ENCODE measurements around the gene MAML2. TPM values are rescaled to one million over a fixed set of nuclear protein-coding genes. Genes with fewer than 3 reads are reported as not detected.
A peak's percentile ranks its signal among the peaks of the same experiment; 100 is the strongest.

The MAML2 gene
- polyA plus RNA-seq, 1 of the 3 experiments (the other 2 are of a cell fraction), result 20.1 TPM

DNA sequence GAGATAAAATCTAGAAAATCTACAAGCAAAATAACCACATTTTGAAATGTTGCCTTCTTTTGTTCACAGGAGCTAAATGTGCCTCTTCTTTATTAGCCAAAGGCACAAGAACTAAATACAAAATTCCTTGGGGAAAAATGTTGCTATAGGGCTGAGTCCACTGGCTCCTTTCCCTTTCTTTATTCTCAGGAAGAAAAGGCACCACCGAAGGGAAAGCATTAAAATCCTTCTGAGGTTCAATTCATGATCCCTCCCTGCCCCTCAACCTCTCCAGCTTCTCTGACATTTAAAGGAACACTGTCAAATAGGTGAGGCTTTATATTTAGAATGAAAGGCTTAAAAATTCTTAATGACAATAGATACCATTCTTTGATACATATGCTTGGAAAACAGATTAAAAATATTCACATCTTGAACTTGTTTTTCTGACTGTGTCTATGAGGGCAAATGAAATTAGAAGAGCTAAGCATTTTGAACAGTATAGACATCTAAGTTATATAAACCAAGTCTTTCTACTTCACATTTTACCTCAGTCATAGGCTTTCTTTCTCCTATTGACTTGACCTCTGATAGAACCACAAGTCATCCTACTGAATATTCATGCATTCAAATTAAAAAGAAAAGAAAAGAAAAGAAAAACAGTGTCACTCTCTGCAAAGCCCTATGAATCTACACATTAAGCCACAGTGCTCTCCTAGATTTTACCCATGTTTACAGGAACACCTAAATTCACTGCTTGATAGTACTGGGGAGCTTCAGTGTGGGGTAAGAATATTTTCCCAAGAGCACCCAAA lies 148.2 kb downstream of the MAML2 start:
- no peak overlapping the region for H3K27ac ChIP-seq (ENCODE audit: low read depth in 2 of 2, low read length in 1 of 2)
- no peak overlapping the region for H3K9ac ChIP-seq
- no peak for DNase-seq
- no peaks in the 10 kb centered on the region for H4K20me1 ChIP-seq (ENCODE audit: insufficient read depth)
- no peak overlapping the region for H3K4me3 ChIP-seq (ENCODE audit: low read depth in 2 of 2, low read length in 1 of 2)
- H3K36me3 ChIP-seq (replicated peaks in 1 of 2; ENCODE audit: control insufficient read depth in 1 of 2, insufficient read depth in 2 of 2, low read length in 1 of 2), result peaks cover 0 to 4% of the 10 kb centered on the region in 2 experiments
- H2AFZ ChIP-seq (ENCODE audit: low read depth), result no peak overlapping the region
- H3K4me1 ChIP-seq (ENCODE audit: control insufficient read depth in 1 of 2, insufficient read depth in 2 of 2, low read depth in 1 of 2, low read length in 1 of 2), result peaks cover 0 to 47% of the 10 kb centered on the region in 2 experiments; a peak in 3 of 4 replicates
- H3K9me3 ChIP-seq, result no peaks in the 10 kb centered on the region
- H3K79me2 ChIP-seq (ENCODE audit: insufficient read depth), result peaks cover 85% of the 10 kb centered on the region
- WGBS (ENCODE audit: low lambda C conversion rate), result 74% methylated on average over 1 of the region's 1 CpG
- no peaks in the 10 kb centered on the region for H3K9me2 ChIP-seq
- H3F3A ChIP-seq (replicated peaks; ENCODE audit: insufficient read depth), result peaks cover 17% of the 10 kb centered on the region
- 0 out of 2 replicates have a peak overlapping the region, but pooled peaks have one; percentile 8 for H3K4me2 ChIP-seq
- ChIA-PET CTCF (interaction anchor here (1.7 kb wide), 1 partner anchor 49 kb away, joined by 6 read pairs; no protein-coding TSS in a partner anchor), POLR2A (no interaction called here)
- TF ChIP-seq MEF2A (IDR thresholded peaks at IDR 0.05; ENCODE audit: borderline replicate concordance, low read depth), result no peak
- no peak for TF ChIP-seq SIN3A (IDR thresholded peaks at IDR 0.05; ENCODE audit: borderline replicate concordance, low read depth, low read length)
- TF ChIP-seq SMC3 (IDR thresholded peaks at IDR 0.05; ENCODE audit: low read depth, low read length), result no peak
- TF ChIP-seq FOXJ3 (CRISPR knock-in tag; IDR thresholded peaks at IDR 0.05), result no peak
- H3K27me3 ChIP-seq (ENCODE audit: insufficient read depth), result no peaks in the 10 kb centered on the region

DNA sequence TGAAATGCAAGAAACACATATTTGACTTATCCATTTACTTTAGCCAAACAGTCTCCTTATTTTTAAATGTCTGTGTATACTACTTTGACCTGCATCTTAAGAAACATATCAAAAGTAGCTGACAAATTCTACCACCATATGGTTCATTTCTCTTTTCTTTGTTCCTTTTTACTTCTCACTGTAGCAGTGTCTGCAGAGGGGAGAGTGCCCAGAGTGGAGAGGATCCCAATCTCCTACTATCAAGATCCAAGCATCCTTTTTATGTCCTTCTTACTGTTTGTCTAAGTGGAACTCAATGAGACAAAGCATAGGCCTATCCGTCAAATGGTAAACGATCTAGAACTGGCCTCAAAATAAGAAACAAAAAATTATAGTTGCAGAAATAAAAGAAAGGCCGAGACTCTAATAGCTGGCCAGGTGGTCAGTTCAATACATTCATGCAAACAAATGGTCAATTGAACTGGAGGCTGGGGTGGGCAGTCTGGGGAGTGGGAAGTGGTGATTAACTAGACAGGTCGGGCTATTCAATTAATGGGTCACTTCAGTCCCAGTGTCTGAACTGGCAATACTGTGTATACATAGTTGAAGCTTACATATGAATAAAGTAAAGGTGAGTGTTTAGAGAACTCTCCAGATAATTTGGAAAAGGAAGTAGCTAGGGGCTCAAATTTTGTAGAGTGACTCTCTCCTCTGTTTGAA lies 149.1 kb downstream of the MAML2 start:
- DNase-seq, result no peak
- Histone ChIP-seq H3K27ac (ENCODE audit: low read depth in 2 of 2, low read length in 1 of 2) (no peak overlapping the region), H3K79me2 (ENCODE audit: insufficient read depth) (peaks cover 84% of the 10 kb centered on the region), H3F3A (replicated peaks; ENCODE audit: insufficient read depth) (peaks cover 19% of the 10 kb centered on the region), H3K36me3 (replicated peaks in 1 of 2; ENCODE audit: control insufficient read depth in 1 of 2, insufficient read depth in 2 of 2, low read length in 1 of 2) (peaks cover 0 to 4% of the 10 kb centered on the region in 2 experiments), H3K9me2 (no peaks in the 10 kb centered on the region), H3K9me3 (no peaks in the 10 kb centered on the region), H2AFZ (ENCODE audit: low read depth) (no peak overlapping the region), H3K27me3 (ENCODE audit: insufficient read depth) (no peaks in the 10 kb centered on the region), H3K4me1 (ENCODE audit: control insufficient read depth in 1 of 2, insufficient read depth in 2 of 2, low read depth in 1 of 2, low read length in 1 of 2) (peaks cover 0 to 50% of the 10 kb centered on the region in 2 experiments; a peak in 3 of 4 replicates), H3K4me3 (ENCODE audit: low read depth in 2 of 2, low read length in 1 of 2) (no peak overlapping the region), H3K4me2 (0 out of 2 replicates have a peak overlapping the region, but pooled peaks have one; percentile 8), H4K20me1 (ENCODE audit: insufficient read depth) (no peaks in the 10 kb centered on the region), H3K9ac (no peak overlapping the region)
- TF ChIP-seq, protein P1, sequence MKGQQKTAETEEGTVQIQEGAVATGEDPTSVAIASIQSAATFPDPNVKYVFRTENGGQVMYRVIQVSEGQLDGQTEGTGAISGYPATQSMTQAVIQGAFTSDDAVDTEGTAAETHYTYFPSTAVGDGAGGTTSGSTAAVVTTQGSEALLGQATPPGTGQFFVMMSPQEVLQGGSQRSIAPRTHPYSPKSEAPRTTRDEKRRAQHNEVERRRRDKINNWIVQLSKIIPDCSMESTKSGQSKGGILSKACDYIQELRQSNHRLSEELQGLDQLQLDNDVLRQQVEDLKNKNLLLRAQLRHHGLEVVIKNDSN (IDR thresholded peaks at IDR 0.05; ENCODE audit: borderline replicate concordance, low read depth), result no peak
- TF ChIP-seq TEAD4 (IDR thresholded peaks at IDR 0.05; ENCODE audit: borderline replicate concordance, insufficient read depth), result no peak
- TF ChIP-seq, protein P2, sequence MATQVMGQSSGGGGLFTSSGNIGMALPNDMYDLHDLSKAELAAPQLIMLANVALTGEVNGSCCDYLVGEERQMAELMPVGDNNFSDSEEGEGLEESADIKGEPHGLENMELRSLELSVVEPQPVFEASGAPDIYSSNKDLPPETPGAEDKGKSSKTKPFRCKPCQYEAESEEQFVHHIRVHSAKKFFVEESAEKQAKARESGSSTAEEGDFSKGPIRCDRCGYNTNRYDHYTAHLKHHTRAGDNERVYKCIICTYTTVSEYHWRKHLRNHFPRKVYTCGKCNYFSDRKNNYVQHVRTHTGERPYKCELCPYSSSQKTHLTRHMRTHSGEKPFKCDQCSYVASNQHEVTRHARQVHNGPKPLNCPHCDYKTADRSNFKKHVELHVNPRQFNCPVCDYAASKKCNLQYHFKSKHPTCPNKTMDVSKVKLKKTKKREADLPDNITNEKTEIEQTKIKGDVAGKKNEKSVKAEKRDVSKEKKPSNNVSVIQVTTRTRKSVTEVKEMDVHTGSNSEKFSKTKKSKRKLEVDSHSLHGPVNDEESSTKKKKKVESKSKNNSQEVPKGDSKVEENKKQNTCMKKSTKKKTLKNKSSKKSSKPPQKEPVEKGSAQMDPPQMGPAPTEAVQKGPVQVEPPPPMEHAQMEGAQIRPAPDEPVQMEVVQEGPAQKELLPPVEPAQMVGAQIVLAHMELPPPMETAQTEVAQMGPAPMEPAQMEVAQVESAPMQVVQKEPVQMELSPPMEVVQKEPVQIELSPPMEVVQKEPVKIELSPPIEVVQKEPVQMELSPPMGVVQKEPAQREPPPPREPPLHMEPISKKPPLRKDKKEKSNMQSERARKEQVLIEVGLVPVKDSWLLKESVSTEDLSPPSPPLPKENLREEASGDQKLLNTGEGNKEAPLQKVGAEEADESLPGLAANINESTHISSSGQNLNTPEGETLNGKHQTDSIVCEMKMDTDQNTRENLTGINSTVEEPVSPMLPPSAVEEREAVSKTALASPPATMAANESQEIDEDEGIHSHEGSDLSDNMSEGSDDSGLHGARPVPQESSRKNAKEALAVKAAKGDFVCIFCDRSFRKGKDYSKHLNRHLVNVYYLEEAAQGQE (IDR thresholded peaks at IDR 0.05; ENCODE audit: low read depth, low read length), result no peak
- TF ChIP-seq GATA2 (CRISPR knock-in tag; IDR thresholded peaks at IDR 0.05), result no peak
- TF ChIP-seq MEF2A (IDR thresholded peaks at IDR 0.05; ENCODE audit: borderline replicate concordance, low read depth), result no peak
- TF ChIP-seq FOSL2 (IDR thresholded peaks at IDR 0.05; ENCODE audit: borderline replicate concordance, low read depth), result no peak
- TF ChIP-seq, protein P3, sequence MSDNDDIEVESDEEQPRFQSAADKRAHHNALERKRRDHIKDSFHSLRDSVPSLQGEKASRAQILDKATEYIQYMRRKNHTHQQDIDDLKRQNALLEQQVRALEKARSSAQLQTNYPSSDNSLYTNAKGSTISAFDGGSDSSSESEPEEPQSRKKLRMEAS (IDR thresholded peaks at IDR 0.05; ENCODE audit: low read depth), result no peak
- no peak for TF ChIP-seq RXRA (IDR thresholded peaks at IDR 0.05; ENCODE audit: borderline replicate concordance, low read depth)
- no peak for TF ChIP-seq ELF1 (IDR thresholded peaks at IDR 0.05)
- TF ChIP-seq FOXM1 (IDR thresholded peaks at IDR 0.05; ENCODE audit: low read depth), result no peak
- TF ChIP-seq, protein P4, sequence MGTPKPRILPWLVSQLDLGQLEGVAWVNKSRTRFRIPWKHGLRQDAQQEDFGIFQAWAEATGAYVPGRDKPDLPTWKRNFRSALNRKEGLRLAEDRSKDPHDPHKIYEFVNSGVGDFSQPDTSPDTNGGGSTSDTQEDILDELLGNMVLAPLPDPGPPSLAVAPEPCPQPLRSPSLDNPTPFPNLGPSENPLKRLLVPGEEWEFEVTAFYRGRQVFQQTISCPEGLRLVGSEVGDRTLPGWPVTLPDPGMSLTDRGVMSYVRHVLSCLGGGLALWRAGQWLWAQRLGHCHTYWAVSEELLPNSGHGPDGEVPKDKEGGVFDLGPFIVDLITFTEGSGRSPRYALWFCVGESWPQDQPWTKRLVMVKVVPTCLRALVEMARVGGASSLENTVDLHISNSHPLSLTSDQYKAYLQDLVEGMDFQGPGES (IDR thresholded peaks at IDR 0.05; ENCODE audit: low read depth, low read length), result no peak
- TF ChIP-seq, protein P5, sequence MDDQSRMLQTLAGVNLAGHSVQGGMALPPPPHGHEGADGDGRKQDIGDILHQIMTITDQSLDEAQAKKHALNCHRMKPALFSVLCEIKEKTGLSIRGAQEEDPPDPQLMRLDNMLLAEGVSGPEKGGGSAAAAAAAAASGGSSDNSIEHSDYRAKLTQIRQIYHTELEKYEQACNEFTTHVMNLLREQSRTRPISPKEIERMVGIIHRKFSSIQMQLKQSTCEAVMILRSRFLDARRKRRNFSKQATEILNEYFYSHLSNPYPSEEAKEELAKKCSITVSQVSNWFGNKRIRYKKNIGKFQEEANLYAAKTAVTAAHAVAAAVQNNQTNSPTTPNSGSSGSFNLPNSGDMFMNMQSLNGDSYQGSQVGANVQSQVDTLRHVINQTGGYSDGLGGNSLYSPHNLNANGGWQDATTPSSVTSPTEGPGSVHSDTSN (IDR thresholded peaks at IDR 0.05), result no peak
- no peak for TF ChIP-seq CHD2 (IDR thresholded peaks at IDR 0.05; ENCODE audit: low read length, partially characterized antibody)
- no peak for TF ChIP-seq RFX5 (IDR thresholded peaks at IDR 0.05; ENCODE audit: low read length)
- no peak for TF ChIP-seq NFIC (IDR thresholded peaks at IDR 0.05; ENCODE audit: borderline replicate concordance)
- CTCF ChIA-PET, result interaction anchor here (1.7 kb wide), 1 partner anchor 50 kb away, joined by 6 read pairs; no protein-coding TSS in a partner anchor
- POLR2A ChIA-PET, result no interaction called here
- 93% methylated on average over 4 of the region's 4 CpGs for WGBS (ENCODE audit: low lambda C conversion rate)

Data from SK-N-SH (cell line).